C4-2B (cell line): ENCODE data around the gene SYCN.

Experiments used
- H3K27ac ChIP-seq: fragments of 450-650 bp; 2 replicates; pipeline ENCODE4 v1.5.1; 2017
- ZFX ChIP-seq: fragments of 450-650 bp; IDR thresholded peaks from 2 replicates; pipeline ENCODE4 v1.6.1; 2017
- TF ChIP-seq, protein P1 (sequence below): fragments of 450-650 bp; conservative IDR thresholded peaks from 2 replicates; pipeline ENCODE4 v1.5.1; 2017; ENCODE audit warnings: mild to moderate bottlenecking

The SYCN gene

DNA sequence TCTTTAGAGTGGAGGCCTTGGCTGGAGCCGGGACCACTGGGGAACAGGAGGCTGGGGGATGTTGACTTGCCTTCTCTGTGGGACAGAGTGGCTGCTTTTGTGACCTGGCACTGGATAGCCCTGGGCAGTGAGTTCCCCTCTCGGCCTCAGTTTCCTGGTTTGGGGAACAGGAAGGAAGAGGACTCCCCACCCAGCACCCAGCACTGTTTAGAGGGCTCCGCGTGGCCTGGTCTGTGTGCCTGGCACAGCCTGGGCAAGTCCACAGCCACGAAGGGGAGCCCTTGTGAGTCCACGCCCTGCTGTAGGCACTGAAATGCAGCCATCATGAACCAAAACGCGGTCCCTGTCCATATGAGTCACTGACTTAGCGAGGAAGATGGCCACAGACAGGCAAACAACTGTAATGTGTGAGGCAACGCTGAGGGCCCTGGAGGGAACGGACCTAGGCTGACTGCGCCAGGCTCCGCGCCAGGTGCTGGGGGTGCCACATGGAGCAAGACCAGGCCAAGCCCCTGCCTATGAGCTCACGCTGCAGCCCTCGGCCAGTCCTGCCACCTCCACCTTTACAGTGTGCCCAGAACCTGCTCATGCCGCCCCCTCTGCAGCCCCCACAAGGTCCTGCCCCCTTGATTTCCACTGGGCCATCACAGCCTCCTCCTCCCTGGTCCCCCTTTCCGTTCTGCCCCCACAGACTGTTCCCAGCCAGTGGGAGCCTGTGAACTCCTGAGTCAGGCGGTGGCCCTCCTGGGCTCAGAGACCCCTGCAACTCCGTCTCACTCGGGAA is 43.0 kb downstream of the SYCN start:
- no peak for TF ChIP-seq ZFX
- TF ChIP-seq, protein P1, sequence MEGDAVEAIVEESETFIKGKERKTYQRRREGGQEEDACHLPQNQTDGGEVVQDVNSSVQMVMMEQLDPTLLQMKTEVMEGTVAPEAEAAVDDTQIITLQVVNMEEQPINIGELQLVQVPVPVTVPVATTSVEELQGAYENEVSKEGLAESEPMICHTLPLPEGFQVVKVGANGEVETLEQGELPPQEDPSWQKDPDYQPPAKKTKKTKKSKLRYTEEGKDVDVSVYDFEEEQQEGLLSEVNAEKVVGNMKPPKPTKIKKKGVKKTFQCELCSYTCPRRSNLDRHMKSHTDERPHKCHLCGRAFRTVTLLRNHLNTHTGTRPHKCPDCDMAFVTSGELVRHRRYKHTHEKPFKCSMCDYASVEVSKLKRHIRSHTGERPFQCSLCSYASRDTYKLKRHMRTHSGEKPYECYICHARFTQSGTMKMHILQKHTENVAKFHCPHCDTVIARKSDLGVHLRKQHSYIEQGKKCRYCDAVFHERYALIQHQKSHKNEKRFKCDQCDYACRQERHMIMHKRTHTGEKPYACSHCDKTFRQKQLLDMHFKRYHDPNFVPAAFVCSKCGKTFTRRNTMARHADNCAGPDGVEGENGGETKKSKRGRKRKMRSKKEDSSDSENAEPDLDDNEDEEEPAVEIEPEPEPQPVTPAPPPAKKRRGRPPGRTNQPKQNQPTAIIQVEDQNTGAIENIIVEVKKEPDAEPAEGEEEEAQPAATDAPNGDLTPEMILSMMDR: no peak
- H3K27ac ChIP-seq: peak overlapping the region; percentile 96

DNA sequence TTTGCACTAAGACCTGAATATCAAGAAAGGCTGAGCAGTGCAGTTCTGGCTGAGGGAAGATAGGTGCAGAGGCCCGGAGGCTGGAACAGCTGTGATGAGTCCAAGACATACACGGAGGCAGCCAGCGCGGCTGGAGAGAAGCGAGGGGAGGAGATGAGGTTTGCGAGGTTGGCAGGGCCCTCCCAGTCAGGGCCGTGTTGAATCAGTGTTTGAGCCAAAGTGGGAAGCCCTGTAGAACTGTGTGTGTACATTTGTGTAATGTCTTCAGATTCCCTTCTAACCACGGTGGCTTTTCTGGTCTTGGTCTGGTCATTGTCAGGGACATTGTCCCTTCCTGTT is 43.6 kb downstream of the SYCN start:
- H3K27ac ChIP-seq: peak overlapping the region; percentile 96
- TF ChIP-seq ZFX: no peak
- TF ChIP-seq, protein P1: no peak

DNA sequence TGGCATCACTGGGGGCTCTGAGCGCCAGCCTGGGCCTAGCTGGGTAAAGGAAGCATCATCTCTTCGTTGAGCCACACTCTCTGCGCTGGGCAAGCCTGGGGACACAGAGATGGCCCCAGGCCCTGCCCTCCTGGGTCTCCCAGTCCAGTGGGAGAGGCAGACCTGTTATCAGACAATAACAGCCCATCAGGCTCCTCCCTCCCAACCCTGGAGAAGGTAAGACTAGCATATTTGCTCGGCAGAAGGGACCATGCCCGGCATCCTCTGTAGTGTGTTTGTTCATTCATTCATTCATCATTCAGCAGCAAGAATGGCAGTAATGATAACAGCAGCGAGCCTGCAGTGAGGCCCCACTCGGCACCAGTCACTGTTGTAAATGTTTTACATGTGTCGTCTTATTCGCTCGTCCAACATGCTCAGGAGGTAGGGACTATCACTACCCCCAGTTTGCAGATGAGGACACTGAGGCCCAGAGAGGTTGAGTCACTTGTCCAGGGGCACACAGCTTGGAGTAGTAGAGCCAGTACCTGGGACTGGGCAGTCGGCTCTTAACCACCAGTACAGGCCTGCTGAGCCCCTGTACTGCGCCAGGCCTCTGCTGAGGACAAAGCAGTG is 45.3 kb downstream of the SYCN start:
- 0 out of 2 replicates have a peak, but pooled peaks have one; percentile 7 for TF ChIP-seq ZFX
- TF ChIP-seq, protein P1: no peak
- H3K27ac ChIP-seq: peak overlapping the region; percentile 96

DNA sequence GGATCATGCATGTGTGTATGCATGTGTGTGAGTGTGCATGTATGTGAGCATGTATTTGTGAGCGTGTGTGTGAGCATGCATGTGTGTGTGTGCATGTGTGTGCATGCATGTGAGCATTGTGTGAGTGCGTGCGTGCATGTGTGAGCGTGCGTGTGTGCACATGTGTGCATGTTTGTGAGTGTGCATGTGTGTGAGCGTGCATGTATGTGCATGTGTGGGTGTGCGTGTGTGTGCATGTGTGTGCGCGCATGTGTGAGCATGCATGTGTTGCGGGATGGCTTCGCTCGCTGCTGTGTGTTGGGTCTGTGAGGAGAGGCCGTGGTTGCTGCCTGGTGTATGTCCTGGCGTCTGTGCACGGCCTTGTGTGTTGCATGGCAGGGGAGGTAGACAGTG is 46.1 kb downstream of the SYCN start:
- peak overlapping the region; percentile 96 for H3K27ac ChIP-seq
- TF ChIP-seq ZFX: no peak
- TF ChIP-seq, protein P1: no peak

DNA sequence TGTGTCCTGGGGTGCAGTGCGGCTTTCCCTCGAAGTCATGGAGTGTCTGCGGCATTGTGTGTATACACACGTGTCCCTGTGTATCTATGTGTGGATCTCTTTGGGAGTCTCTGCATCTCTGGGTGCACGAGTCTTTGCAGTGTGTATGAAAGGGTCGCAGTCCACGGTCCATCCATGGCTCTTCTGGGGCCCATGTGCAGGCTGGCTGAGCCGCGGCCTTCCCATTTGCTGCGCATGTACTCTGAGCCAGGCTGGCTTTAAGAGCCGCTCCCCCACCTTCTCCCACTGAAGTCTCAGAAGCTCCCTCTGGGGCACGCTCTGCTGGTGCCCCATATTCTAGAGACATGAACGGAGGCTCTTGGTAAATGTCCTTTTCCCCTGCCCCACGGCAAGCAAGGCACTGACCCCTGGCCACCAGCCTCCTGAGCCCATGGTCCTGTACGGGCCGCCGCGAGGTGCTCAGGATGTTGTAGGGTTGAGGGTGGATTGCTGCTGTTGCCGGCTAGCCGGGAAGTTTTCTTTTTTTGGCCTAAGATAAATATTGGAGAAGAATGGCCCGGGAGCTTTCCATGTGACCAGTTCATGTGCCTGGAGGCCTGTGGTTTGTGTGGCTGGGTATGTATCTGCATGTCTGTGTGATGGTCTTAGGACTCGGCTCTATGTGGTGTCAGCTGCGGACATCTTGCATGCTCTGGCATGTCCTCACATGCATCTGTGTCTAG is 46.6 kb downstream of the SYCN start:
- peak overlapping the region; percentile 96 for H3K27ac ChIP-seq
- TF ChIP-seq, protein P1: no peak
- peak; percentile 44; the same call in 1 of the 2 replicates for TF ChIP-seq ZFX

DNA sequence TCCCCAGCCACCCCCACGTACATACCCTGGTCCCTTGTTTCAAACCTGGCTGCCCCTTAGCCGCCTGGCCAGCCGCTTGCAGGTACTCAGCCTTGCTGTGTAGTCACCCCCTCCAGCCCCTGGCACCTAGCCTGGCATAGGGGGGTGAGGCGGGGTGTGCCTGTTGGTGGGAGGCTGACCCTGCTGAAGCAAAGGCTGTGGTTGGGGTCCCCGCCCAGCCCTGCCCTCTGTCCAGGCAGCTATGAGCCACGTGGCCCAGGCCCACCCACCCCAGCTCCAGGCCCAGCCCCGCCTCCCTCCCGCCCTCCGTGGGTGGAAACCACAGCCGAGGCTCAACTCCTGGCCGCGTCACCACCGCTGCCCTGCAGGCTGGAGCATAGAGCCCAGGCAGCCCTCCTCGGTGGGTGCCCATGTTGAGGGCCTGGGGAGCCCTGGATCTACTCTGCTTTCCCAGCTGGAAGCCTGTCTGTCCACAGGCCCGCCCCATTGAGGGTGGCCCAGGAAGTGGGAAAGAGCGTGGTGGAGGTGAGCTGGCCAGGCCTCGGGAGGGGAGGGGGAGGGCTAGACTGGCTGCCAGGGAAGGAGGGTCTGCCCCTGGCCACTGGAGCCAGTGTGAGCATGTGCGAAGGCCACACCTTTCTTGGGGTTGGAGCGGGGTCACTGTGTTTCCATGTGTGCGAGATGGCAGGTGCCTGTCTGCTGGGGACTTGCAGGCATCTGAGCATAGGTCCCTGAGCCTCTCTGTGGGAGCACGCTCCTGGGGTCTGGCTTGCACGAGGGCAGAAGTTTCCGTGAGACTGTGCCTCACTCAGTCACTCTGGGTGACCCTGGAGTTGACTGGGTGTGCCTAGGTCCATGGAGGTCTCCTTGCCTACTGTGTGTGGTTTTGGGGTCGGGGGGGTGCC is 47.5 kb downstream of the SYCN start:
- peak overlapping the region; percentile 96 for H3K27ac ChIP-seq
- TF ChIP-seq, protein P1: no peak
- TF ChIP-seq ZFX: 0 out of 2 replicates have a peak, but pooled peaks have one; percentile 32
